Keratinocyte (primary cell): ENCODE measurements around the gene VIPR2.

ENCODE experiments used
- CTCF ChIP-seq, 3 experiments: IDR thresholded peaks in 1 of 3; conservative IDR thresholded peaks in 1 of 3; optimal IDR thresholded peaks in 1 of 3; 2 replicates in 2 of 3; 3 replicates in 1 of 3; pipeline versions ENCODE3 to v1.5.1; 2011; ENCODE audit warnings: low read length in 3 of 3, mild to moderate bottlenecking in 3 of 3, moderate library complexity in 2 of 3, control low read depth in 1 of 3, inconsistent platforms in 1 of 3; ENCODE audit not compliant: insufficient read depth in 2 of 3; ENCODE audit errors: extremely low read depth in 1 of 3
- EZH2 ChIP-seq: IDR thresholded peaks from one replicate; pipeline ENCODE4 v1.6.1; 2012; ENCODE audit warnings: inconsistent platforms, mild to moderate bottlenecking, low read length, moderate library complexity

- TF ChIP-seq EZH2 = no peak
- TF ChIP-seq CTCF (optimal IDR thresholded peaks at IDR 0.05 in 1 of 3, IDR thresholded peaks at IDR 0.05 in 1 of 3, conservative IDR thresholded peaks at IDR 0.05 in 1 of 3; ENCODE audit: extremely low read depth in 1 of 3, insufficient read depth in 2 of 3, low read length in 3 of 3) = no peak
Observed at GRCh38 chr7:159067576-159068487, 76.8 kb downstream of the VIPR2 start.
